ENCODE results near the gene NEK9.

The NEK9 gene

GRCh38 chr14:75170772-75171171 is 43.9 kb upstream of the NEK9 start:
- H3K79me2 ChIP-seq (ENCODE audit: control insufficient read depth, insufficient read depth, low read length, poor library complexity) = peaks cover 5% of the 10 kb centered on the region
- no peak overlapping the region for H2AFZ ChIP-seq (ENCODE audit: insufficient read depth, low read length, poor library complexity)
- no CpG with 5 or more reads among the region's 4 CpGs for WGBS (ENCODE audit: extremely low coverage, insufficient coverage, insufficient read length)
- H4K8ac ChIP-seq (ENCODE audit: low read depth, low read length) = no peak overlapping the region
- H3K14ac ChIP-seq (ENCODE audit: low read length) = no peak overlapping the region
- H2BK5ac ChIP-seq (ENCODE audit: low read depth, low read length, poor library complexity) = no peak overlapping the region
- no peak overlapping the region for H3K9ac ChIP-seq (ENCODE audit: low read length)
- no peak overlapping the region for H2BK120ac ChIP-seq (ENCODE audit: insufficient read depth, low read length, poor library complexity)
- no peak for DNase-seq
- H2BK12ac ChIP-seq (ENCODE audit: low read length) = no peak overlapping the region
- H3K27ac ChIP-seq (ENCODE audit: low read depth, low read length) = no peak overlapping the region
- H3K36me3 ChIP-seq (ENCODE audit: control insufficient read depth in 1 of 2, insufficient read depth in 2 of 2, low read length in 2 of 2) = peaks cover 0 to 3% of the 10 kb centered on the region in 2 experiments
- no peaks in the 10 kb centered on the region for H3K79me1 ChIP-seq (ENCODE audit: low read length)
- no peaks in the 10 kb centered on the region for H3K4me1 ChIP-seq (ENCODE audit: control insufficient read depth in 1 of 2, insufficient read depth in 2 of 2, low read length in 2 of 2)
- H3K4ac ChIP-seq (ENCODE audit: low read depth, low read length) = peak overlapping the region; percentile 52
- H2AK5ac ChIP-seq (ENCODE audit: low read length) = no peak overlapping the region
- no peak overlapping the region for H4K12ac ChIP-seq (ENCODE audit: low read depth, low read length)
- no peaks in the 10 kb centered on the region for H3K9me3 ChIP-seq (ENCODE audit: insufficient read depth, low read depth, low read length)
- no peak overlapping the region for H3K23ac ChIP-seq (ENCODE audit: low read length)
- H3K4me3 ChIP-seq (ENCODE audit: low read depth, low read length) = no peak overlapping the region
- H3K18ac ChIP-seq (ENCODE audit: low read length) = no peak overlapping the region
- H4K91ac ChIP-seq (ENCODE audit: low read depth, low read length) = no peak overlapping the region
- no peak overlapping the region for H3K4me2 ChIP-seq (ENCODE audit: low read length)
- no peaks in the 10 kb centered on the region for H3K27me3 ChIP-seq (ENCODE audit: insufficient read depth, low read length)

GRCh38 chr14:75168586-75169335 is 41.9 kb upstream of the NEK9 start:
- Histone ChIP-seq H2BK12ac (ENCODE audit: low read length) (no peak overlapping the region), H3K14ac (ENCODE audit: low read length) (no peak overlapping the region), H2AFZ (ENCODE audit: insufficient read depth, low read length, poor library complexity) (no peak overlapping the region), H3K79me1 (ENCODE audit: low read length) (no peaks in the 10 kb centered on the region), H3K27me3 (ENCODE audit: insufficient read depth, low read length) (no peaks in the 10 kb centered on the region), H3K9ac (ENCODE audit: low read length) (no peak overlapping the region), H3K9me3 (ENCODE audit: insufficient read depth, low read depth, low read length) (no peaks in the 10 kb centered on the region), H4K8ac (ENCODE audit: low read depth, low read length) (no peak overlapping the region), H2BK120ac (ENCODE audit: insufficient read depth, low read length, poor library complexity) (no peak overlapping the region), H3K4me1 (ENCODE audit: control insufficient read depth in 1 of 2, insufficient read depth in 2 of 2, low read length in 2 of 2) (no peaks in the 10 kb centered on the region), H3K23ac (ENCODE audit: low read length) (no peak overlapping the region), H3K36me3 (ENCODE audit: control insufficient read depth in 1 of 2, insufficient read depth in 2 of 2, low read length in 2 of 2) (peaks cover 0 to 3% of the 10 kb centered on the region in 2 experiments), H2AK5ac (ENCODE audit: low read length) (no peak overlapping the region), H4K12ac (ENCODE audit: low read depth, low read length) (no peak overlapping the region), H3K27ac (ENCODE audit: low read depth, low read length) (no peak overlapping the region), H3K4me3 (ENCODE audit: low read depth, low read length) (no peak overlapping the region), H4K91ac (ENCODE audit: low read depth, low read length) (no peak overlapping the region), H3K4ac (ENCODE audit: low read depth, low read length) (peak overlapping the region; percentile 65), H2BK5ac (ENCODE audit: low read depth, low read length, poor library complexity) (no peak overlapping the region), H3K4me2 (ENCODE audit: low read length) (no peak overlapping the region), H3K18ac (ENCODE audit: low read length) (no peak overlapping the region), H3K79me2 (ENCODE audit: control insufficient read depth, insufficient read depth, low read length, poor library complexity) (peaks cover 2% of the 10 kb centered on the region)
- whole genome bisulfite sequencing (ENCODE audit: extremely low coverage, insufficient coverage, insufficient read length) = no CpG with 5 or more reads among the region's 3 CpGs
- DNase-seq = no peak

GRCh38 chr14:75167325-75167724 is 40.5 kb upstream of the NEK9 start:
- Histone ChIP-seq H3K79me1 (ENCODE audit: low read length) (no peaks in the 10 kb centered on the region), H3K4ac (ENCODE audit: low read depth, low read length) (peak overlapping the region; percentile 53), H2BK12ac (ENCODE audit: low read length) (no peak overlapping the region), H2BK5ac (ENCODE audit: low read depth, low read length, poor library complexity) (no peak overlapping the region), H4K8ac (ENCODE audit: low read depth, low read length) (no peak overlapping the region), H2AK5ac (ENCODE audit: low read length) (no peak overlapping the region), H3K36me3 (ENCODE audit: control insufficient read depth in 1 of 2, insufficient read depth in 2 of 2, low read length in 2 of 2) (no peaks in the 10 kb centered on the region), H3K4me3 (ENCODE audit: low read depth, low read length) (no peak overlapping the region), H3K14ac (ENCODE audit: low read length) (no peak overlapping the region), H3K9me3 (ENCODE audit: insufficient read depth, low read depth, low read length) (no peaks in the 10 kb centered on the region), H3K27ac (ENCODE audit: low read depth, low read length) (no peak overlapping the region), H3K23ac (ENCODE audit: low read length) (no peak overlapping the region), H3K4me2 (ENCODE audit: low read length) (no peak overlapping the region), H4K12ac (ENCODE audit: low read depth, low read length) (no peak overlapping the region), H2BK120ac (ENCODE audit: insufficient read depth, low read length, poor library complexity) (no peak overlapping the region), H3K4me1 (ENCODE audit: control insufficient read depth in 1 of 2, insufficient read depth in 2 of 2, low read length in 2 of 2) (no peaks in the 10 kb centered on the region), H4K91ac (ENCODE audit: low read depth, low read length) (no peak overlapping the region), H2AFZ (ENCODE audit: insufficient read depth, low read length, poor library complexity) (no peak overlapping the region), H3K18ac (ENCODE audit: low read length) (no peak overlapping the region), H3K79me2 (ENCODE audit: control insufficient read depth, insufficient read depth, low read length, poor library complexity) (peaks cover 2% of the 10 kb centered on the region), H3K27me3 (ENCODE audit: insufficient read depth, low read length) (no peaks in the 10 kb centered on the region), H3K9ac (ENCODE audit: low read length) (no peak overlapping the region)
- no peak for DNase-seq
- no CpG with 5 or more reads among the region's 2 CpGs for WGBS (ENCODE audit: extremely low coverage, insufficient coverage, insufficient read length)

- H3K27me3 ChIP-seq (ENCODE audit: insufficient read depth, low read length) = no peaks in the 10 kb centered on the region
- H3K4me2 ChIP-seq (ENCODE audit: low read length) = no peak overlapping the region
- H2BK120ac ChIP-seq (ENCODE audit: insufficient read depth, low read length, poor library complexity) = no peak overlapping the region
- no peaks in the 10 kb centered on the region for H3K4me1 ChIP-seq (ENCODE audit: control insufficient read depth in 1 of 2, insufficient read depth in 2 of 2, low read length in 2 of 2)
- no peak overlapping the region for H2BK5ac ChIP-seq (ENCODE audit: low read depth, low read length, poor library complexity)
- no peak for DNase-seq
- peak overlapping the region; percentile 44 for H3K4ac ChIP-seq (ENCODE audit: low read depth, low read length)
- no CpG with 5 or more reads among the region's 8 CpGs for WGBS (ENCODE audit: extremely low coverage, insufficient coverage, insufficient read length)
- H3K9ac ChIP-seq (ENCODE audit: low read length) = no peak overlapping the region
- H3K23ac ChIP-seq (ENCODE audit: low read length) = no peak overlapping the region
- no peak overlapping the region for H3K14ac ChIP-seq (ENCODE audit: low read length)
- H3K79me2 ChIP-seq (ENCODE audit: control insufficient read depth, insufficient read depth, low read length, poor library complexity) = peaks cover 2% of the 10 kb centered on the region
- H4K8ac ChIP-seq (ENCODE audit: low read depth, low read length) = no peak overlapping the region
- H4K12ac ChIP-seq (ENCODE audit: low read depth, low read length) = no peak overlapping the region
- no peak overlapping the region for H2AFZ ChIP-seq (ENCODE audit: insufficient read depth, low read length, poor library complexity)
- H3K27ac ChIP-seq (ENCODE audit: low read depth, low read length) = no peak overlapping the region
- H3K79me1 ChIP-seq (ENCODE audit: low read length) = no peaks in the 10 kb centered on the region
- no peak overlapping the region for H3K18ac ChIP-seq (ENCODE audit: low read length)
- no peaks in the 10 kb centered on the region for H3K9me3 ChIP-seq (ENCODE audit: insufficient read depth, low read depth, low read length)
- no peak overlapping the region for H3K4me3 ChIP-seq (ENCODE audit: low read depth, low read length)
- no peaks in the 10 kb centered on the region for H3K36me3 ChIP-seq (ENCODE audit: control insufficient read depth in 1 of 2, insufficient read depth in 2 of 2, low read length in 2 of 2)
- H2BK12ac ChIP-seq (ENCODE audit: low read length) = no peak overlapping the region
- H2AK5ac ChIP-seq (ENCODE audit: low read length) = no peak overlapping the region
- H4K91ac ChIP-seq (ENCODE audit: low read depth, low read length) = no peak overlapping the region
Measured at GRCh38 chr14:75165586-75166391, 38.9 kb upstream of the NEK9 start.

Data from trophoblast cell (in vitro differentiated cells and primary cell).